Adrenal gland (tissue), 5 donors: Measurements from ENCODE around the gene COL4A1.

ENCODE experiments used
- CTCF ChIP-seq, 6 experiments: fragments of 450-650 bp in 4 of 6; fragments of 200-600 bp in 2 of 6; sonication (generic) in 1 of 6; IDR thresholded peaks; 1 replicate in 5 of 6; 2 replicates in 1 of 6; pipeline versions ENCODE4 v1.5.1 to v1.8.0; 2016 to 2021; ENCODE audit warnings: antibody characterized with exemption in 6 of 6, mild to moderate bottlenecking in 2 of 6, moderate library complexity in 1 of 6
- POLR2A ChIP-seq, 2 donors: fragments of 450-650 bp; IDR thresholded peaks; one replicate each; pipeline ENCODE4 v1.6.1; 2017; ENCODE audit warnings: antibody characterized with exemption in 2 of 2, mild to moderate bottlenecking in 2 of 2, moderate library complexity in 1 of 2
- donor health status: DM: no; HTN: no; CAD: no.

- TF ChIP-seq CTCF (IDR thresholded peaks at IDR 0.05) (no peak), POLR2A (IDR thresholded peaks at IDR 0.05) (no peak)
Measured at GRCh38 chr13:110265341-110265681, 41.6 kb downstream of the COL4A1 start.
